Kidney (tissue), 14 donors: Measurements from ENCODE around the gene CCDC88C. TPM values are rescaled to one million over a fixed set of nuclear protein-coding genes. Genes with fewer than 3 reads are reported as not detected.

Source experiments
- DNase-seq, 5 donors: peaks; one replicate each; pipeline ENCODE4 v3.0.0-alpha.2; 2013 to 2020
- FAIRE-seq: peaks from 2 replicates; lab custom pipeline; 2012; peaks lifted over from hg19 to GRCh38; lab: Jason Lieb, UNC
- H3K27ac ChIP-seq, 2 donors: one replicate each; pipeline ENCODE4 v1.7.0; 2013; ENCODE audit warnings: low read depth in 2 of 2, low read length in 2 of 2, inconsistent platforms in 1 of 2
- H3K27me3 ChIP-seq: one replicate; pipeline ENCODE4 v1.7.1; 2013; ENCODE audit warnings: low read length, inconsistent platforms; ENCODE audit not compliant: control insufficient read depth, insufficient read depth
- H3K36me3 ChIP-seq, 3 donors: one replicate each; pipeline versions ENCODE4 v1.7.0 to v1.7.1; 2013; ENCODE audit warnings: low read length in 3 of 3, control low read depth in 1 of 3, inconsistent platforms in 1 of 3; ENCODE audit not compliant: insufficient read depth in 3 of 3, control insufficient read depth in 2 of 3
- H3K4me1 ChIP-seq, 3 donors: one replicate each; pipeline versions ENCODE4 v1.7.0 to v1.7.1; 2013; ENCODE audit warnings: low read length in 3 of 3, inconsistent platforms in 1 of 3, low read depth in 1 of 3; ENCODE audit not compliant: control insufficient read depth in 2 of 3, insufficient read depth in 2 of 3
- H3K4me3 ChIP-seq, 3 donors: one replicate each; pipeline versions ENCODE4 v1.7.0 to v1.8.1; 2013; ENCODE audit warnings: low read length in 3 of 3, control low read depth in 1 of 3, inconsistent platforms in 1 of 3
- H3K9ac ChIP-seq, 3 donors: one replicate each; pipeline versions ENCODE4 v1.7.0 to v1.7.1; 2013; ENCODE audit warnings: low read length in 3 of 3, control low read depth in 1 of 3, inconsistent platforms in 1 of 3
- H3K9me3 ChIP-seq, 3 donors: one replicate each; pipeline versions ENCODE4 v1.7.0 to v1.7.1; 2013; ENCODE audit warnings: low read length in 3 of 3, control low read depth in 1 of 3, inconsistent platforms in 1 of 3; ENCODE audit not compliant: control insufficient read depth in 2 of 3, insufficient read depth in 1 of 3
- CTCF ChIP-seq: IDR thresholded peaks from 3 replicates; pipeline ENCODE4 v1.5.1; 2012; ENCODE audit warnings: mild to moderate bottlenecking, moderate library complexity, borderline replicate concordance; ENCODE audit not compliant: insufficient read depth; ENCODE audit errors: extremely low read depth
- intact Hi-C: fragments of 100-400 bp; cut with DNase I; formaldehyde crosslinking; loops from one replicate; pipeline ENCODE4 v1.11.1; 2022
- polyA plus RNA-seq: library from polyadenylated mRNA; stranded (reverse); fragments of 350-450 nt; fragmentation: Illumina TruSeq; extraction: RNeasy Lipid Tissue Mini Kit (QIAGEN cat#74804); gene quantifications from one replicate; pipeline ENCODE4 v1.2.3, GENCODE V29; 2014; ENCODE audit warnings: low read depth, low replicate concordance; ENCODE audit not compliant: insufficient read depth
- total RNA-seq: library from RNA; stranded (reverse); fragmentation: NEBNext Ultra II Directional; extraction: Animal tissue kit (Norgen Biotek cat#: 25700); gene quantifications from one replicate; pipeline ENCODE4 v1.2.1, GENCODE V29; 2021
- donor health status: control.
- donor health status: control.
- donor health status: control.
- donor health status: control.
- donor health status: control.
- donor health status: DM: yes; HTN: yes; CAD: no.
- donor health status: Normal renal cell carcinoma (clear cell type).

CCDC88C gene
- total and polyA plus RNA-seq, 2 donors from 2014 or later, result 6.6 to 32.8 TPM

- intact Hi-C loops, result no loop called here
- H3K27me3 ChIP-seq, result no peaks in the 10 kb centered on the region
- H3K36me3 ChIP-seq, result peaks cover 0 to 9% (median 3%) of the 10 kb centered on the region in 3 donors
- no peak for TF ChIP-seq CTCF
- no peaks in the 10 kb centered on the region for H3K9me3 ChIP-seq
- no peak overlapping the region for H3K4me3 ChIP-seq
- DNase-seq (peak in 2 of 5 donors; percentile 52 to 64), FAIRE-seq (no peak)
- H3K9ac ChIP-seq, result no peak overlapping the region
- H3K27ac ChIP-seq, result no peak overlapping the region
- H3K4me1 ChIP-seq, result peaks cover 5 to 27% (median 14%) of the 10 kb centered on the region in 3 donors
Observed at GRCh38 chr14:91336093-91336450, 81.5 kb downstream of the CCDC88C start.

GRCh38 chr14:91335191-91336092 is 82.2 kb downstream of the CCDC88C start:
- Histone ChIP-seq H3K9ac (no peak overlapping the region), H3K4me1 (peaks cover 5 to 30% (median 19%) of the 10 kb centered on the region in 3 donors), H3K4me3 (no peak overlapping the region), H3K36me3 (peaks cover 0 to 9% (median 3%) of the 10 kb centered on the region in 3 donors), H3K27ac (peak overlapping the region in 1 of 2 donors; percentile 48), H3K9me3 (no peaks in the 10 kb centered on the region), H3K27me3 (no peaks in the 10 kb centered on the region)
- no peak for TF ChIP-seq CTCF
- FAIRE-seq (no peak), DNase-seq (peak in 4 of 5 donors; percentile 47 to 91 (median 82))
- intact Hi-C loops, result no loop called here

GRCh38 chr14:91333650-91334039 is 84.0 kb downstream of the CCDC88C start:
- intact Hi-C loops, result no loop called here
- peaks cover 0 to 7% (median 0%) of the 10 kb centered on the region in 3 donors for H3K36me3 ChIP-seq
- H3K4me1 ChIP-seq, result peaks cover 5 to 36% (median 22%) of the 10 kb centered on the region in 3 donors
- FAIRE-seq (no peak), DNase-seq (no peak)
- H3K4me3 ChIP-seq, result no peak overlapping the region
- no peak for TF ChIP-seq CTCF
- no peaks in the 10 kb centered on the region for H3K27me3 ChIP-seq
- H3K9me3 ChIP-seq, result no peaks in the 10 kb centered on the region
- no peak overlapping the region for H3K9ac ChIP-seq
- H3K27ac ChIP-seq, result no peak overlapping the region
